DMS114 treated with DMSO at 0.1 percent for 48 hours (cell line): Measurements from ENCODE around the gene MACF1.
"Not testable (repeated sequence)": the region's sequence is repeated elsewhere in the genome, so short reads cannot be mapped to it uniquely, and the experiment has no call there.

Experiments used
- DNase-seq: peaks from one replicate; lab custom pipeline; 2025; ENCODE audit not compliant: unreplicated experiment; lab: John Stamatoyannopoulos, UW

MACF1 gene

GRCh38 chr1:39204441-39205081 is at the start of gene MACF1:
Gene MACF1, plus strand, starts transcription at chr1:39204695. Its CDS starts 328 bp downstream, at chr1:39205023.
- DNase-seq = peak; percentile 57

GRCh38 chr1:39157304-39157703 is 47.2 kb upstream of the MACF1 start:
- no peak for DNase-seq

DNA sequence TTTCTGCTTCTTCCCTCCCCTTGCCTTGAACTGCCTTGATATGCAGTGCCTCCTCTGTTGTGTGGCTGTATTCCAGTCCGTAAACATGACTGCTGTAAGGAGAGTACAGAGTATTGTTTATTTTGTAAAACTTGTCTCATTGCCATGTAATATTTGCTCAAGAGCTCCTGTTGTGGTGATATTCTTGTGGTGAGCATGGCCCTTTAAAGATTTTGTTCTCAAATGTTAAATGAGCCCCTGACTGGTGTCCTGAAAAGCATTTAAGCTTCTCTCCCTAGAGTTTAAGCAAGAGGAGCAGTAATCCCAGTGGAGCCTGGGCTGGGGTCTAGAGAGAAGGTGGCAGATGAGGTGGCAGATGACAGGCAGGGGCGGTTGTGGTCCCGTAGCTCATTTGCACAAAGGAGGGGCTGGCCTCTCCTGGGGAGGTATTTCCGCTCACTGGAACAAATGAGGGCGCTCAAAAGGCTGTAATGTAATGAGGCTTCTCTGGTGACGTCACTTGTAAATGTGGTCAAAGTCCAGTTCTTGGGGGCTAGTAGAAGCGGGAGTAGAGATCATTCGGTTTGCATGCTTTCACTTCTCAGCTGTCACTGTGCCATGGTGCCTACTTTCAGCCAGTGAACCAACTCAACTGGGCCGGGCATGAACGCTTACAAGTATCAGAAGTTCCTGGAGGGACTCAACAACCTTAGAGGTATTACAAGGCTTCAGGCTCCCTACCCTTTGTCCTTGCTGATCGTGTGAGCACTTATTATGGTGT is 46.0 kb upstream of the MACF1 start:
- DNase-seq = peak; percentile 28

GRCh38 chr1:39159224-39160036 is 45.1 kb upstream of the MACF1 start:
- DNase-seq = no peak

DNA sequence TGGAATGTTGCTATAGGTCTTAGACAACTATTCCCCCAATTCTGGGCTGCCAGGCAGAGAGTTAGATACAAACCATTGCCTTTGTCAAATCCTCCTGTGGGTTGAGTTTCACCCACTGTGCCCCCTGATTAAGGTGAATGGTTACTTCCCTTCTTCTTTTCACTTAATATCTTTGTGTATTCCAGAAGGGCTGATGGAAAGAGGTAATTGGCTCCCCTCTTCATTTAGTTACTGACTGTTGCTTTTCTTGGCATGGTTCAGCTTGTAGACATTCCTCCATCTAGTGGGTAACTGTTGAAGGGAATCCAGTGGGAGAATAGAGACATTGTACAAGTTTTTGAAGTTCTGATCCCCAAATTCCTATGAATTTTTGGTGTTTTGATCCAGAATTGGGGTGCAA is 43.8 kb upstream of the MACF1 start:
- DNase-seq = no peak

GRCh38 chr1:39161811-39162210 is 42.7 kb upstream of the MACF1 start:
- not testable (repeated sequence) for DNase-seq

DNA sequence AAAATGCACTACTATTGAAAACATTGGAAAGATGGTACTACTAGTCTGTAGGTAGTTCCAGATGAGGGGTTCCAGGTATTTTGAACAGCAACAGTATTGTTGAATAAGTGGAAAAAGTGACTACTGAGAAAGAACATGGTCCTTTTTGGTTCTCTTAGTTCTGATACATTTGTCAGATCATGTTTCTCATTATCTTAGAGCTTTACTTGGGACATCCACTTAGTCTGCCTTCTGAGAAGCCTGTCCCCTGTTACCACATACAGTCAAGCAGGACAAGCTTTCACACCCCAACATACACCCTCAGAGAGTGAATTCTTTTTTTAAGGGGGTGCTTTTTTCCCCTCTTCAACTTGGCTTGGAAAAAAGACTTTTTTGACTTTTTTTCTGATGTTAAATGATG is 41.0 kb upstream of the MACF1 start:
- no peak for DNase-seq

DNA sequence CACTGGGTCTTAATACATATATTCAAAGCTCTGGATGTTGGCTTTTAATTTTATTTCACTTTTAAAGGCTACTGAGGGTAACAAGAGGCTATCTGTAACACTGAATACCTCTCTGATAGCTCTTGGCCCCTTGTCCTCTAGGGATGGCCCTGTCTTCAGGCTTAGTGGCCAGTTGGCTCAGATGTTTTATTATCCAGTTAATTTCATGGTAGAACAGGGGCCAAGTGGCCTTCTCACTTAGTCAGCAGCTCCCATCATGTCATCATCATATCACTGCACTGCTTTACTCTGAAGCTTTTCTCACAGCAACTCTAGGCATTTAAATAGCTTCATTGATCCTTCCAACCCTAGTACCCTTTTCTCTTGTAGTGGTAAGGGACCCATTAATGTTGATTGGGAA is 40.2 kb upstream of the MACF1 start:
- DNase-seq = no peak

DNA sequence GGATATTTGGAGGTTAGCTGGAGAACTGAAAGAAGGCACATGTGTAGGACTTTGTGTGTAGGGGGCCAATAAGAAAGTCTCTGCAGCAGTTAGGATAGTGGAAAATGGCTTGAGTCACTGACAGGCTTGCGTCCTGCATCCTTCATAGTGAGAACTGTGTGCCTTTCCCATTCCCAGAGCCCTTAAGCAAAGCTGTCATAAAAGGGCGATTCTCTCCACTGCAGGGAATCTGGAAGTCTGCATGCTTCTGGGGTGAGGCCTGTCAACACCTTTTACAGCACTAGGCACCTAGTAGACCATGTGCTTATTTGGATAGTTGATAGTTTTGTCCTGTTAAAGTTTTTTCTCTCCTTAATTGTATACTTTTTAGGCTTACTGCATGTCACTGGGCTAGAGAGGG is 39.4 kb upstream of the MACF1 start:
- no peak for DNase-seq

DNA sequence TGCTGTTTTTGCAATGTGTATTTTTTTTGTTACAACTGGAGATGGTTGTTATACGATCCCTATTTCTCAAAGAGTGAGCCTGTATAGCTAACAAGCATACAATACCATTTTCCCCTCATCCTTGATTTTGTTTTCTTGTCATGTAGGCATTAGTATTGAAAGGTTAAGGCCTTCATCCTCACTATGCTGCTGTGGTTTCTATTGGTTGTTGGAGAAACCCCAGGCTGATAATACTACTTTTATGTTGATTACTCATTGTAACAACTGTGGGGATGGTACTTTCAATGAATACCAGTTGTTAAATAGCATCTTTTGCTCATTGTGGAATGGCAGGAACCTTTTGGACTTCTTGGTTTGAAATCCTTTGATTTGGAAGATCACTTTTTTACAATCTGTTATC is 39.0 kb upstream of the MACF1 start:
- DNase-seq = no peak

GRCh38 chr1:39167632-39168209 is 36.8 kb upstream of the MACF1 start:
- DNase-seq = no peak

DNA sequence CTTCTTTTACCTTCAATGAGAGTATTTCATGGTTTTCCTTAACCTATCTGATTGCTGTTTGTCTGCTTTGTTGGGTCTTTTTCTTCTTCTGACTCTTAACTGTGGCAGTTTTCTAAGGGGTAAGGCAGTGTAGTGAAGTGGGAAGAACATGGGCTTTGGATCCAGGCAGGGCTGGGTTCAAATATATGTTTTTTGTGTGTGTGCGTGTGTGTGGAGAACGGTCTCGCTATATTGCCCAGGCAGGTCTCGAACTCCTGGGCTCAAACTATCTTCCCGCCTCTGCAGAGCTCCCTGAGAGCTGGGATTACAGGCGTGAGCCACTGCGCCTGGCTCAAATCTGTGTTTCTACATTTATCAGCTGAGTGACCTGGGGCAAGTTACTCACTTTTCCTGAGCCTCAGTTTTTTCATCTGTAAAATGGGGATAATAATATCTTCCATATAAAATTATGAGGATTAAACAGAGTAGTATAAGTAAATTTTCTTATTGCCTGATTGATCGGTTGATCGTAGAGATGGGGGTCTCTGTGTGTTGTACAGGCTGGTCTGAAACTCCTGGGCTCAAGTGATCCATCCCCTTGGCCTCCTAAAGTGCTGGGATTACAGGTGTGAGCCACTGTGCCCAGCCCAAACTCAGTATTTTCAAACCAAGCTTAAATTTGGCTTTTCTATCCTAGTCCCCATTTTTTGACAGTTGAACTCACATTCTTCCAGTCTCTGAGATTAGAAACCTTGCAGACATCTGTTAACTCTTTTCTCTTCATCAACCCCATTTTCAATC is 36.0 kb upstream of the MACF1 start:
- DNase-seq = no peak

DNA sequence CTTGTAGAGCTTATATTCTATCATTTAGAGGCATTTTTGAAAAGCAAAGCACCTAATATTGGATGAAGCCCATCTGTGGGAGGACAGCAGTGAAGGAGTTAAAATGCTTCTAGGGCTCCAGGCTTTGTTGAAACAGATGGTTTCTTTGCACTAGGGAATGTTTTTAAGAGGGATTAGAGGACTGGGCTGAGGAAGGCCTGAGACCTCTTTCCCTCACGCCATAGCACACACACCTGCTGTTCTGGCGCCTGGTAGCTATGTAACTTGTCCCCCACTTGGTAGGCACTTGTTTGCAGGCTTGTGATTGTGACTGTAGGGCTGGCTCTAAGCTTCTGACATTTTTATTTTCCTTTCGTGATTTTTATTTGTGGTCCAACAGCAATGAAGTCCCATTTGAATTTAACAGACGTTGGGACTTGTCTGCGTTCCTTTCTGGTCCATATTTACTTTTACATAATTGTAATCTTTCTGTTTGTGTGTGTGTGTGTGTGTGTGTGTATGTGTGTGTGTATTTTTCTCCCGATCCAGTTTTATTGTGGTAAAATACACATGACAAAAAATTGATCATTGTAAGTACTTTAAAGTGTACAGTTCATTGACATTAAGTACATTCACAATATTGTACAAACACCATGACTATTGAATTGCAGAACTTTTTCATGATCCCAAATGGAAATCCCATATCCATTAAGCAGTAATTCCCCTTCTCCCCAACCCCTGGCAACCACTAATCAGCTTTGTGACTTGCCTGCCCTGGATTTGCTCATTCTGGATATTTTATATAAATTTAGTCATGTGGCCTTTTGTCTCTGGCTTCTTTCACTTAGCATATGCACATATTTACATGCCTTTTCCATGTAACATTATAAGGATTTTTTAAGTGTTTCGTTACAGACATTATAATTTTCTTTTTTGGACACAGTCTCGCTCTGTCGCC is 33.5 kb upstream of the MACF1 start:
- peak; percentile 65 for DNase-seq

DNA sequence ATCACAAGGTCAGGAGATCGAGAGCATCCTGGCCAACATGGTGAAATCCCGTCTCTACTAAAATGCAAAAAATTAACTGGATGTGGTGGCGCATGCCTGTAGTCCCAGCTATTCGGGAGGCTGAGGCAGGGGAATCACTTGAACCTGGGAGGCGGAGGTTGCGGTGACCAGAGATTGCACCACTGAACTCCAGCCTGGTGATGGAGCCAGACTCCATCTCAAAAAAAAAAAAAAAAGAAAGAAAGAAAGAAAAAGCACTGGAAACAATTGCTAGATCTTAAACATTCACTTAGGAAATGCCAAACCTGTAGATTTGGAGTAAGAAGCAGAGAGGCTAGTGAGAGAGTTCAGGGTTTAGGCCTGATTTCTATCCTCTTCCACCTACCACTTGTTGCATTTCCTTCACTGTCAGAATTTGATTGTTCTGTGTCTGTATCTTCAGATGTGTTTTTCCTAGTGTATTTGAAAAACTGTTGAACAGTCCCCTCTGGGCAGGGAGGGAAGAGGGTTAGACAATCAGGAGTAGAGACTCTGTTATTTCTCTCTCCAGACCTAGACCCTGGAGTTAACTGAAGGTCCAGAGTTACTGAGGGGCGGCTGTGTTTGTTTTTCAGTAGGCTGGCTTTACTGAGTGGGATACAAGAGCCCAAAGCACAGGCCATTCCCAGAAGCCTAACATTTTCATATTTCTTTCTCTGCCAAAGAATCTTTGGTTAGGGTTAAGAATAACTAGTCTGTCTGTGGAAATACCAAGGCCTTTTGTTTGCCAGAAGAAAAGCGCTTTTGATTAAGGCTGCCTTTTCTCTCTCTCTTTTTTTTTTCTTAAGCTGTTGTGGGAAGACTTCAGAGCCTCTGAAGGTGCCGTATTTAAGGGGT is 31.1 kb upstream of the MACF1 start:
- no peak for DNase-seq

GRCh38 chr1:39173995-39174380 is 30.5 kb upstream of the MACF1 start:
- DNase-seq = no peak

- DNase-seq = no peak
Measured at GRCh38 chr1:39174390-39175081, 30.0 kb upstream of the MACF1 start.

- peak; percentile 47 for DNase-seq
Measured at GRCh38 chr1:39177706-39178105, 26.8 kb upstream of the MACF1 start.
